SK-N-SH treated with all-trans-retinoic acid at 6 μM for 48 hours (cell line): Measurements from ENCODE around the gene NOXO1.

Experiments used
- ARNTL ChIP-seq: fragments of 450-650 bp; formaldehyde crosslinking; IDR thresholded peaks from 2 replicates; pipeline ENCODE4 v1.5.0; 2020; ENCODE audit warnings: low read depth, mild to moderate bottlenecking, moderate library complexity, borderline replicate concordance
- PATZ1 ChIP-seq: fragments of 250-450 bp; sonication (Bioruptor Pico); IDR thresholded peaks from 2 replicates; pipeline ENCODE4 v1.8.0; 2020; ENCODE audit warnings: mild to moderate bottlenecking, moderate library complexity, borderline replicate concordance
- PPARA ChIP-seq: fragments of 250-450 bp; sonication (Bioruptor Pico); IDR thresholded peaks from 2 replicates; pipeline ENCODE4 v1.5.0; 2020; ENCODE audit warnings: mild to moderate bottlenecking, borderline replicate concordance
- TSHZ2 ChIP-seq: fragments of 250-450 bp; sonication (Bioruptor Pico); IDR thresholded peaks from 2 replicates; pipeline ENCODE4 v1.5.0; 2020; ENCODE audit warnings: mild to moderate bottlenecking, moderate library complexity
- ZC3H10 ChIP-seq: fragments of 250-450 bp; sonication (Bioruptor Pico); IDR thresholded peaks from 2 replicates; pipeline ENCODE4 v1.5.1; 2021; ENCODE audit warnings: mild to moderate bottlenecking, moderate library complexity
- ZFP3 ChIP-seq: fragments of 250-450 bp; sonication (Bioruptor Pico); IDR thresholded peaks from 2 replicates; pipeline ENCODE4 v1.5.0; 2020; ENCODE audit warnings: mild to moderate bottlenecking, moderate library complexity
- ZNF8 ChIP-seq: fragments of 450-650 bp; formaldehyde crosslinking; IDR thresholded peaks from 2 replicates; pipeline ENCODE4 v1.5.0; 2020; ENCODE audit warnings: mild to moderate bottlenecking, moderate library complexity

GRCh38 chr16:2001456-2002355, 20.4 kb upstream of the NOXO1 start:
- TF ChIP-seq PATZ1 (CRISPR knock-in tag) (no peak), ZNF8 (CRISPR knock-in tag) (no peak), ZC3H10 (CRISPR knock-in tag) (no peak), ZFP3 (CRISPR knock-in tag) (no peak), TSHZ2 (CRISPR knock-in tag) (no peak), PPARA (CRISPR knock-in tag) (no peak), ARNTL (CRISPR knock-in tag) (no peak)
